ENCODE data around the gene PCP4L1.
"Not testable (repeated sequence)": the region's sequence is repeated elsewhere in the genome, so short reads cannot be mapped to it uniquely, and the experiment has no call there.

PCP4L1 gene

GRCh38 chr1:161273402-161273801, 14.9 kb downstream of the PCP4L1 start:
- DNase-seq: no peak

GRCh38 chr1:161274874-161275273, 16.3 kb downstream of the PCP4L1 start:
- DNase-seq: no peak

GRCh38 chr1:161282991-161283390, 24.4 kb downstream of the PCP4L1 start:
- DNase-seq: no peak

GRCh38 chr1:161285113-161285512, 26.6 kb downstream of the PCP4L1 start:
- DNase-seq: no peak

GRCh38 chr1:161285521-161285920, 27.0 kb downstream of the PCP4L1 start:
- DNase-seq: no peak

GRCh38 chr1:161287482-161288054, 29.0 kb downstream of the PCP4L1 start:
- DNase-seq: no peak

- no peak for DNase-seq
These were observed 32.2 kb downstream of the PCP4L1 start for GRCh38 chr1:161290779-161291178.

GRCh38 chr1:161297415-161297814, 38.9 kb downstream of the PCP4L1 start:
- DNase-seq: no peak

- DNase-seq: no peak
These were observed 39.6 kb downstream of the PCP4L1 start for GRCh38 chr1:161298116-161298515.

GRCh38 chr1:161299347-161299746, 40.8 kb downstream of the PCP4L1 start:
- no peak for DNase-seq

- DNase-seq: no peak
These were observed 41.9 kb downstream of the PCP4L1 start for GRCh38 chr1:161300478-161300877.

GRCh38 chr1:161304927-161305866, 46.7 kb downstream of the PCP4L1 start:
- DNase-seq: no peak

- DNase-seq: peak; percentile 91
These were observed 47.4 kb downstream of the PCP4L1 start for GRCh38 chr1:161305867-161306519.

GRCh38 chr1:161307230-161307768, 48.8 kb downstream of the PCP4L1 start:
- DNase-seq: peak; percentile 27

- no peak for DNase-seq
These were observed 49.5 kb downstream of the PCP4L1 start for GRCh38 chr1:161307892-161308638.

- no peak for DNase-seq
These were observed 51.3 kb downstream of the PCP4L1 start, which contains the start of gene MPZ for GRCh38 chr1:161309868-161310267. MPZ (minus strand) TSS chr1:161309968; CDS start chr1:161309905, 63 bp downstream.

- no peak for DNase-seq
These were observed 53.1 kb downstream of the PCP4L1 start for GRCh38 chr1:161311595-161312181.

GRCh38 chr1:161313554-161314200, 55.1 kb downstream of the PCP4L1 start:
- DNase-seq: no peak

GRCh38 chr1:161314201-161314981, 55.8 kb downstream of the PCP4L1 start, which contains the start of gene SDHC:
SDHC (plus strand) TSS chr1:161314381; CDS start chr1:161314406, 25 bp downstream.
- peak; percentile 92 for DNase-seq

- DNase-seq: not testable (repeated sequence)
These were observed 57.5 kb downstream of the PCP4L1 start for GRCh38 chr1:161315841-161316674.

All from activated CD4-positive, alpha-beta T cell treated with anti-CD3 and anti-CD28 coated beads, Interleukin-10, Interleukin-2, amounts not matched to agents 100 ng/mL and 50 ng/mL, durations not matched to agents 16 hours and 8 hours (primary cell).